Embryonic facial prominence (tissue), 1 donor: ENCODE data around the gene NCF2.

Experiments used
- DNase-seq: peaks from one replicate; pipeline ENCODE4 v3.0.0-alpha.2; 2016; ENCODE audit errors: extremely low spot score

NCF2 gene

GRCh38 chr1:183584147-183584546 lies 6.1 kb downstream of the NCF2 start:
- DNase-seq = no peak

DNA sequence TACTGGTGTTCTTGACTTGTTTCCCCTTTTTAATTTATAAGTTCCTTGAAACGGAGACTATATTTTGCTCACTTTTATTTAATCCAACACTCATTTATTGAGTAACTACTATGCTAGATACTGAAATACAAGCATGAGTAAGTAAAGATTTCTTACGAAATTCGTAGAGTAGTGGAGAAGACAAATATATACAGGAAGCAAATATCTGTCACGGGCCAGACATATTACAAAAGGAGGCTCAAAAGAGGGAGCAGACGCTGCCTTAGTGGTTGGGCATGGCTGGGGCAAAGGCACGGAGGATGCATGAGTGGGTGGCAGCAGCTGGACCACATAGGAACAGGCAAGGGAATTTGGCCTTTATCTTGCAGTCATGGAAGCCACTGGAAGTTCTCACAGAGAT lies 6.8 kb downstream of the NCF2 start:
- DNase-seq = no peak

- DNase-seq = no peak
These were observed 8.1 kb downstream of the NCF2 start for GRCh38 chr1:183582021-183582713.

DNA sequence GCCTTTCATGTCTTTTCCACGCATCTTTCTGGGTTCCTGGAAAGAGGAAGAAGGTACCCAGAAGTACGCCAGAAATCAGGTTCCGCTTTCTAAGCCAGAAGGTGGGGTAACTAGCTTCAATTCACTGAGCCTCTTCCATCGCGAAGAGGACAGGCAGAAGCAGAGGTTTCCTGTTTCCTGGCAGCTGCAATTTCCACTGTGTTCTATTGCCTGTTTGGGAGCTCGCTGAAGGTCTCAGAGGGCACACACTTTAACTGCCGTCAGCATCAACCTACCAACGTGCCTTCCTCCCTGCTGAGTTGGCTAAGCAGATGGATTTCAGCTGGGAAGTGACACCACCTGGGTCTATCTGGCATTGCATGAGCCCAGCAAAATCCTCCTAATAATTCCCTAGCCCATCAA lies 10.0 kb downstream of the NCF2 start:
- no peak for DNase-seq

DNA sequence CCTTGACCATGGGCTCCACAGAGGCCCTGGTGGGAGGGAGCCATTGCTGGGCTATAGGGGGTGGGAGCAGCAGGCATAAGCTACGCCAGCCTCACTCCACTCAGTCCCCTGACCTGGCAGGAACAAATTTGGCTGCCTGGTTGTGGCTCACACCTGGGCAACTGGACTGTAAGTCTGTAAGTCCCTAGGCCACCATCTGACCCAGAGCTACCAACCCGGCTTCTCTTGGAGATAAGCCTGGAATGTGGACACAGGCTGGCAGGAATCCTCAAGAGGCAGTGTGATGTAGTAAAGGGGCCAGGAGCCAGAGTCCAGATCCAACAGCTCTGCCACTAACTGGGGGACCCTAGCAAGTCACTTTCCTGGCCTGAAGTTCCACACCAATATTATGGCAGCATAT lies 11.4 kb downstream of the NCF2 start:
- no peak for DNase-seq

DNA sequence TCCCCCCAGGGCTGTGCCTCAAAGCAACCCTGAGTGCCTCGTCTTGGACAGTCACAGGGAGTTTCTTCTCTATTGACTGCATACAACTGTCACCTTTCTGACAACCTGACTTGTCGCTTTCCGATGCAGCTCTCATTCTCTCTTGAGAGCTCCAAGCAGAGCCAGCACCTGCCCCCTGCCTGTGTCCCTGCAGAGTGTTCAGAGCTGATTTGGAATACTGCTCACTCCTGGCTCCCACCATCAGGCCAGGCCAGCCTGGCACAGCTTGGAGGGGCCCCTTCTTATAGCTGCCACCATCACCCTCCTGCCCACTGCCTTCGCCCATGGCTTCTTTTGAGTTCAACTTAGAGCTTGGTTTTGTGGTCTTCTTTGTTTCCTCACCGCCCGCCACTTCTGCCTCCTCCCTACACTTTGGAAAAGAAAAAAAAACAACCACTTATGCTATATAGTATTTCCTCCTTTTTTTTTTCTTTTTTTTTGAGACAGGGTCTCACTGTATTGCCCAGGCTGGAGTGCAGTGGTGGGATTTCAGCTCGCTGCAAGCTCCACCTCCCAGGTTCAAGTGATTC lies 12.3 kb downstream of the NCF2 start:
- DNase-seq = no peak

- no peak for DNase-seq
These were observed 13.7 kb downstream of the NCF2 start for GRCh38 chr1:183576537-183576936.

DNA sequence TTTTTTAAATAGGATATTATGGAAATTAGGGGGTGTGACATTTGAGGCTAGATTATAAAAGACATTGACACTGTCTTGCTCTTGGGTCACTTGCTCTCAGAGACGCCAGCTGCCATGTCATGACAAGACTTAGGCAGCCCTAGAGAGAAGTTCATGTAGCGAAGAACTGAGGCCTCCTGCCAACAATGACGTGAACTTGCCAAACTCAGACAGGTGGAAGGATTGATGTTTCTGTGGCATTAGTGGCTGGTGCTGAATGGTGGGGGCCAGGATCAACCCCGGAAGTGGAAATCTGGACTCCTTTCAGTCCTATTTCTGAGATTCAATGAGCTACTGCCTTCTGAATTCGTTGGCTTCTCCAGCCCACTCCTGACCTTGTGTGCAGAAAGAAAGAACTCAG lies 14.7 kb downstream of the NCF2 start:
- no peak for DNase-seq

- no peak for DNase-seq
These were observed 17.5 kb downstream of the NCF2 start for GRCh38 chr1:183572721-183573120.

DNA sequence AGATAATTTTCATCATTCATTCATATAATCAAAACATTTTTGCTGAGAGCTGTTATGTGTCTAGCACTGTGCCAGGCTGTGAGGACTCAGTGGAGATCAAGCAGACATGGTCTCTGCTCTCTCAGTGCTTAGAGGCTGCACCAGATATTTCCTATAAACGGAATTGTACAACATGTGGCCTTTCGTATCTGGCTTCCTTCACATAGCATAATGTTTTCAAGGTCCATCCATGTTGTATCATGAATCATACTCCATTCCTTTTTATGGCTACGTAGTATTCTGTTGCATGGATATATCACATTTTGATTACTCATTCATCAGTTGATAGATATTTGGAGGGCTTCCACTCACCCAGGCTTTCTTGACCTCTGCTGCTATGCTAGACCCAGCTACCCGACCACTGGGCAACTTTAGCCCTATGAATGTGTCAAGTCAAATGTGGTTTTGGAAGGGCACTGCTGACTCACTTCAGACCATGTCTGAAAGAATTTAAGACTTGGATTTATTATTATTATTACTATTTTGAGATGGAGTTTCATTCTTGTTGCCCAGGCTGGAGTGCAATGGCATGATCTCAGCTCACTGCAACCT lies 18.5 kb downstream of the NCF2 start:
- DNase-seq = no peak

DNA sequence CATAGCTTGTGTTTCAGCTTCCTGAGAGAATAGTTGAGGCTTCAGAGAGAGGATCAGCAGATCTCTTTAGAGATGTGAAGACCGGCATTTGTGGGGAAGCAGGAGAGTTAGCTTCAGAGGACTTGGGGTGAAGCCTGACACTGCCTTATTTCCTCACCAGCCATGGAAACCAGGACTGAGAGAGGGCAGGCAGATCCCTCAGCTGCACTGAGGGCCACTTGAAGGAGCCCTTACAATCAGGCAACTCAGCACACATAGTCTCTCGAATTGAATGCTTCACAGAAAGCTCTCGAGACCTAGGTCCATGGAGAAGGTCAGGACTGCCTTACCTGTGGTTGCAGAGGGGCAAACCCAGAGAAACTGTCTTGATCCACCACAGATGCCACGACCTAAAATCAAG lies 19.8 kb downstream of the NCF2 start:
- DNase-seq = no peak

GRCh38 chr1:183569801-183570200 lies 20.5 kb downstream of the NCF2 start:
- no peak for DNase-seq

DNA sequence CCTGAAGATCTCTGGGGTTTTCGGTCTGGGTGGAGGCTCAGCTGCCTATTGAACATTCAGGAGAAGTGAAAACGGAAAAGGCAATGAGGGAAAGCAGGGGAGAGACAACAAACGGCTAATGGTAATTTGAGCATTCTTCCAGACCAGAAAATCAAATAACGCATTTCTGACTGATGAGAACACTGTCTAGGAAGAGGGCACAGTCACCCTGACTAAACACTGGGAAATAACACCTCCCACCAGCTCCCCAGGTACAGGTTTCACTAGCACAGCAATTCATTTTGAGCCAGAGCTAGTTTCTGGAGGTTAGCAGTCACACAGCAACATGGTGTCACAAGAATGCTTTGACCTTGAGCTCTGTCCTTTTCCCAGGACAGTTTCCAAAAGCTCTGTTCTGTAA lies 21.1 kb downstream of the NCF2 start:
- no peak for DNase-seq

- no peak for DNase-seq
These were observed 21.9 kb downstream of the NCF2 start for GRCh38 chr1:183568176-183569021.

DNA sequence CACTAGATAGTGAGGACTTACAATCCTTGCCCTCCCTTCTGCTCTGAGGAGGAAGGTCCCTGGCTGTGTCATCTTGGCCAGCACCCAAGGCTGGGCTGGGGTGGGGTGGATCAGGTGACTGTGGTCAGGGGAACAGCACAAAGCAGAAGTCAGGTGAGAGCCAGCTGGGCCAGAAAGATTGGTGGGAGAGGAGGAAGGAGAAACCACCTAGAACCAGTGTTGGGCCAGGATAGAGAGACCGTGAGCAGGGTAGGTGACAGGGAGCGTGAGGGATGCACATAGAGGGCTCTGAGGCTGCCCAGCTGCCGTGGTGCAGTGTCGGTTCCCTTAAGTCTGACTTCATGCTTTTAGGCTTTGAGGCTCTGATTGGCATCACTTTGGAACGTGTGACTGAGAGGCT lies 22.7 kb downstream of the NCF2 start:
- DNase-seq = no peak

DNA sequence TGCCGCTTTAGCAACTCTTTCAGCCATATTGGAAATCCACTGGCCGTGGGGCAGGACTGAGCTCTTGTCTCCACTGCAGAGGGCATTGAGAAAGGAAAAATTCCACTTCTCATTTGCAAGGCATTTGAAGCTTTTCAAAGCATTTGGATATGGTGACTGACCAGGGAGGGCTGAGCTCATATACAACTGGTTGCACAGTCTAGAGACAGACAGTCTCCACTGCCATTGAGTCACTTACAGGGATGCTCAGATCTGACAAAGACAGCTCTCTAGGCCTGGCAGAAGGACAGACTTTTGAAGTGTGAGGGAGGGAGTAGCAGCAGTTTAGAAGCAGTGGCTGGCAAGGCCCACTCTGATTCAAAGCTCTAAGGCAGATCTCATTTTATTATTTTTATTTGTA lies 24.2 kb downstream of the NCF2 start:
- DNase-seq = no peak

DNA sequence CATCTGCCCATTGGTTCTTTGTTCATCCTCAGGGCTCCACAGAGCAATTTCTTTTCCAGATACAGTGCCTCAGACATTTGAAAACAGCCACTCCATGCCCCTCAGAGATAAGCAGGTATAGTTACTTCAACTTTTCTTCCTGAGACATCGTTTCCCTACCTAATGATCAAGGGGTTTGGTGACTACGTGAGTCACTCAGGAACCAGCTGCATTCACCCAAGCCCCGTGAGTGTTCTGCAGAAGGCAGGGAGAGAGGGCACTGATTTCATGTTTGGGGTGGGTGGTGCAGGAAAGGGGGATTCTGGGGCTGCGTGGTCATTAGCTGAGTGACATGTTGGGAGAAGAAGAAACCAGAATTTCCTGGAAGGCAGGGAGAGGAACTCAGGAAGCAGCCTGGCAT lies 25.0 kb downstream of the NCF2 start:
- DNase-seq = no peak

- DNase-seq = no peak
These were observed 27.6 kb downstream of the NCF2 start for GRCh38 chr1:183562701-183563100.

DNA sequence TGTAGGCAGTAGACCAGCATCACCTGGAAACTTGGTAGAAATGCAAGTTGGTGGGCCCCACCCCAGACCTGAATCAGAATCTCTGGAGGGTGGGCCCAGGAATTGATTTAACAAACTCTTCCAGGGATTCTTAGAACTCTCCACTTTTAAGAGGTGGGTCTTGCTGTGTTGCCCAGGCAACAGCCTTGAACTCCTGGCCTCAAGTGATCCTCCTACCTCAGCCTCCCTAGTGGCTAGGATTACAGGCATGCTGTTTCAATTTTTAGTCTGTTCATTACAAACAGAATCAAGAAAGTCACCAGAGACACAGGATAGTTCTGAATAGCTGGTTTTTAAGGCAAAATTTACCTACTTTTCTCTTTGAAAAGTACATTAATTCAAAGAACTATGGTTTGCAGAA lies 31.2 kb downstream of the NCF2 start:
- no peak for DNase-seq

DNA sequence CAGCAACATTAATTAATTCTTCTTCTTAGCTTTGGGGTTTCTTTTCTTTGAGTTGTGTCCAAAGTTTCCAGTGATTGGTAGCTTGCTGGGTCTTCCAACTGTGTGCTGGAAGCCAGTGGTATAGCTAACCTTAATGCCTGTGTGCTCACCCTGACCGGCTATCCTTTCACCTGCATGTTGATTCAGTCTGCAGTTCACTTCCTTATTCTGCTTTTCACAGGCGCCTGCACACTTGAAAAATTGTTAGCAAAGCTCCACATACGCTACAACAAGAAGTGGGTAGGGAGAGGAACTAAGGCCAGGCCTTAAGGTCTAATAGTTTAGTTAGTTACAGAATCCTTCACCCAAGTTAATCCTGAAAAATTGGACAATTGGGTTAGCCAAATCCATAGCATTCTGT lies 35.7 kb downstream of the NCF2 start:
- DNase-seq = no peak

DNA sequence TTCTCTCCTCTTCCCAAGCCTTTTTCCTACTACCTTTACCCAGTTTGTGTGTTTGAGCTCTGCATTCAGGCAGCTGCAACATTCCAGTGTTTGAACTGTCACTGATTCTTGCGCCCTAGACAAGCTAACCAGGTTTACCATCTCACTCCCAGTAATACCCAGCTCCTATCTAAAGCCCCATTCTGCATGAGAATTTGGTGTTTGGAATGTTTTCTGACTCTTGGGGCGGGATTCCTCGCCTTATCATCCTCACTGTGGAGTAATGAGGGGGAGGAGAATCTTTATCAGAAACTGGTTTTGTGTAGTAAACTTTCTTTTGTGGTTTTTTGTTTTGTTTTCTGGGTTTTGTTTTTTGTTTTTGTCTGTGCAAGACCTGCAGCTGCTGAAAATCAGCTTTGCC lies 36.5 kb downstream of the NCF2 start:
- DNase-seq = no peak

- no peak for DNase-seq
These were observed 36.9 kb downstream of the NCF2 start for GRCh38 chr1:183553331-183553730.

GRCh38 chr1:183552891-183553290 lies 37.4 kb downstream of the NCF2 start:
- DNase-seq = no peak
